ENCODE measurements around the gene CRYGS.

The CRYGS gene

DNA sequence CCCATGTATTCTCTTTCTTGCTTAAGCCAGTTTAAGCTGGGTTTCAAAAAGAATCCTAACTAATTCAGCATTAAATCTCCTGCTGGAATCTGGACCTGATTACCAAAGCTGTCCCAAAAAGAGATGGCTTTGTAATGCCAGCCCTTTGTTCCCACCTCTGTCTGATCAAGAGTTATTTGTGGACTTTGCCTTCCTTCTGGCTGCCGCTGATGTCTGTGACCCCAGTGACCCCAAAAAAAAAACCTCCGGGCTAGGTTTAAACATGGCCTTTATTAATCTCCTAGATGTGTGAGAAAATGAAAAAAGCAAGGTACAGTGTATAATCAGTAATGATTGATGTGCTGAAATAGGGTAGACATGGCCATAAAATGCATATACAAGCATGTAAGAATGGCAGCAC is 20.7 kb downstream of the CRYGS start:
- TF ChIP-seq, protein P1, sequence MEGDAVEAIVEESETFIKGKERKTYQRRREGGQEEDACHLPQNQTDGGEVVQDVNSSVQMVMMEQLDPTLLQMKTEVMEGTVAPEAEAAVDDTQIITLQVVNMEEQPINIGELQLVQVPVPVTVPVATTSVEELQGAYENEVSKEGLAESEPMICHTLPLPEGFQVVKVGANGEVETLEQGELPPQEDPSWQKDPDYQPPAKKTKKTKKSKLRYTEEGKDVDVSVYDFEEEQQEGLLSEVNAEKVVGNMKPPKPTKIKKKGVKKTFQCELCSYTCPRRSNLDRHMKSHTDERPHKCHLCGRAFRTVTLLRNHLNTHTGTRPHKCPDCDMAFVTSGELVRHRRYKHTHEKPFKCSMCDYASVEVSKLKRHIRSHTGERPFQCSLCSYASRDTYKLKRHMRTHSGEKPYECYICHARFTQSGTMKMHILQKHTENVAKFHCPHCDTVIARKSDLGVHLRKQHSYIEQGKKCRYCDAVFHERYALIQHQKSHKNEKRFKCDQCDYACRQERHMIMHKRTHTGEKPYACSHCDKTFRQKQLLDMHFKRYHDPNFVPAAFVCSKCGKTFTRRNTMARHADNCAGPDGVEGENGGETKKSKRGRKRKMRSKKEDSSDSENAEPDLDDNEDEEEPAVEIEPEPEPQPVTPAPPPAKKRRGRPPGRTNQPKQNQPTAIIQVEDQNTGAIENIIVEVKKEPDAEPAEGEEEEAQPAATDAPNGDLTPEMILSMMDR (conservative IDR thresholded peaks at IDR 0.05): no peak
- H3K27ac ChIP-seq: no peak overlapping the region

DNA sequence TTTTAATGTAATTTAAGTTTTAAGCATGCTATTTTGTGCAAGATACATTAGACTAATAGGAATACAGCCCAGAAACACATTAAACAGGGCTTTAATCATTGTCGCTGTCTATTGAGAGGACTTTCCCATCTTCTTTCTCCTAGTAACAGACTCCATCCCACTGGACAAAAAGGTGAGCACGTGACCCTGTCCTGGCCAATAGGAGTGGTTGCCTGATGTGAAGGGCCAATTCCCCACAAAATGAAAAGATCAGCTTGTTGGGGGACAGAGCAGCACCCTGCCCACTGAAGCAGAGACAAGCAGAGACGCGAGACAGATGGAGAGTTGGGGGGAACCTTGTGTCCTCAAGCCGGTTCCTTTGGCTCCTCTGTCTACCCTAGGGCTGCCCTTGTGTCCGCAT is 21.2 kb downstream of the CRYGS start:
- TF ChIP-seq, protein P1 (conservative IDR thresholded peaks at IDR 0.05): no peak
- H3K27ac ChIP-seq: no peak overlapping the region

DNA sequence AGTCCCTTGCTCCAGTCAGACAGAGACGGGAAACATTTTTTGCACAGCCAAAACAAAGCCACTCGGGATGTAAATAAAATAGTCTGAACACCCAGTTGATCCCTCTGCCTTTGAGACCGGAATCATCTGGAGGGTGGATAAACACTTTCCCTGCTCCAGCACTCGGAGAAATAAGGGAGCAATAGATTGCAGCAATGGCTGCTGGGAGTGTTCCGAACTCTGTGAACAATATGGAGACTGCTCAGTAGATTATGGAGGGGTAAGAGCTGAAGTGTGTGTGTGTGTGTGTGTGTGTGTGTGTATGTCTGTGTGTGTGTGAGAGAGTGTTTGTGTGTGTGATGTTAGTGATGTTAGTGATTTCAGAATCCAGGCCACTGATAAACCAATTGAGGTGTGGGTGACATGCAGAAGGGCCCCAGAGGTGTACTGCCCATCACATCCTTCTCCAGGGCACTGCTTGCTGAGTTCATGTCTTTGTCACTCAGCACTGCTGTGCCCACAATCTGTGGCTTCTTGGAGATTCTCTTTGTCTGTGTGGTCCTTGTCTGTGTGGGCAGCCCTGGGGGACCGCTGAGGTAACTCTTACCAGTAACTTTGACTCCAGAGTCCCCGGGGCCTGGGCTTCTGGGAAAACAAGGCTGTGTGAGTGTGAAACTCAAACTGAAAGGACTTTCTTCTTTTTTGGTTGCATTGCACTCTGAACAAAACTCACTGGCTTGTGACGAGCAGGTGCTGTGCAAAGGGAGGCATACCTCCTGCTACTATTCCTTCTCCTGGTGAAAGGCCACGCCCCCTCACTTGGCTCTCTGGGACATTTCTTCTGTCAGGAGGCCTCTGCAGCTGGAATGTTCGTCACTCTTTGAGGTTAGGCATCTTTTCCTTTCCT is 23.0 kb downstream of the CRYGS start:
- TF ChIP-seq, protein P1 (conservative IDR thresholded peaks at IDR 0.05): no peak
- H3K27ac ChIP-seq: no peak overlapping the region

- H3K27ac ChIP-seq: no peak overlapping the region
- TF ChIP-seq, protein P1 (conservative IDR thresholded peaks at IDR 0.05): no peak
Measured at GRCh38 chr3:186520431-186520830, 23.7 kb downstream of the CRYGS start.

GRCh38 chr3:186519021-186519658 is 25.0 kb downstream of the CRYGS start:
- TF ChIP-seq, protein P1 (conservative IDR thresholded peaks at IDR 0.05): no peak
- H3K27ac ChIP-seq: no peak overlapping the region

- H3K27ac ChIP-seq: no peak overlapping the region
- TF ChIP-seq, protein P1 (conservative IDR thresholded peaks at IDR 0.05): no peak
Measured at GRCh38 chr3:186517218-186517617, 27.0 kb downstream of the CRYGS start.

DNA sequence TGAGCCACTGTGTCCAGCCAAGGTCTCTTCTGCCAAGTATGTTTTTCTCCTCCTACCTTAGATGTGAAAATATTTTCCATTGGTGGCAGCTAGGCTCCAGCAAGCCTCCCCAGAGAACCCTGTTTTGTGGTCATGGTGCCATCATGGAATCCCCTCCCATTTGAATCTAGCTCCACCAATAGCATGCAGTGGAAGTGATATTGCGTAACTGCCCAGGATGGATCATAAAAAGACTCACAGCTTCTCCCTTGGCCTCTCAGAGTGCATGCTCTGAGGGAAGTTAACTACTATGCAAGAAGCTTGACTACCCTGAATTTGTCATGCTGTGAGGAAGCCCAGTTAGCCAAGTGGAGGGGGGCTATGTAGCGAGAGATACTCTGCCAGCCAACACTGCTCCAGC is 27.5 kb downstream of the CRYGS start:
- no peak overlapping the region for H3K27ac ChIP-seq
- TF ChIP-seq, protein P1 (conservative IDR thresholded peaks at IDR 0.05): no peak
